H1 (cell line): ENCODE measurements around the gene MKKS. TPM values are rescaled to one million over a fixed set of nuclear protein-coding genes. Genes with fewer than 3 reads are reported as not detected.

Experiments used
- RBBP5 ChIP-seq: IDR thresholded peaks from 2 replicates; pipeline ENCODE4 v1.7.1; 2012; ENCODE audit warnings: low read depth, mild to moderate bottlenecking, inconsistent platforms, low read length, moderate library complexity, borderline replicate concordance
- polyA plus RNA-seq, 7 experiments: library from polyadenylated mRNA; depleted of rRNA in 3 of 7; stranded (reverse) in 5 of 7; unstranded in 2 of 7; fragments of >200 nt in 5 of 7; fragments of 200-250 nt in 2 of 7; gene quantifications; 1 replicate in 5 of 7; 2 replicates in 1 of 7; 4 replicates in 1 of 7; pipeline versions ENCODE4 v1.2.1 to v1.2.3, GENCODE V29; 2011 to 2013; ENCODE audit warnings: missing spikeins in 2 of 7, mixed read lengths in 2 of 7
- total RNA-seq: library from RNA; stranded (reverse); fragmentation: NEBNext Ultra II Directional; extraction: Animal tissue kit (Norgen Biotek cat#: 25700); gene quantifications from 2 replicates; pipeline ENCODE4 v1.2.1, GENCODE V29; 2021
- TF ChIP-seq, protein P1 (sequence below): IDR thresholded peaks from 2 replicates; pipeline ENCODE4 v1.6.1; 2012; ENCODE audit warnings: low read length, inconsistent platforms

Gene MKKS
- total and polyA plus RNA-seq, 2 of the 8 experiments (the other 6 are each of a cell fraction or from before 2014, with no cell fraction given): 15.9 to 24.8 TPM

DNA sequence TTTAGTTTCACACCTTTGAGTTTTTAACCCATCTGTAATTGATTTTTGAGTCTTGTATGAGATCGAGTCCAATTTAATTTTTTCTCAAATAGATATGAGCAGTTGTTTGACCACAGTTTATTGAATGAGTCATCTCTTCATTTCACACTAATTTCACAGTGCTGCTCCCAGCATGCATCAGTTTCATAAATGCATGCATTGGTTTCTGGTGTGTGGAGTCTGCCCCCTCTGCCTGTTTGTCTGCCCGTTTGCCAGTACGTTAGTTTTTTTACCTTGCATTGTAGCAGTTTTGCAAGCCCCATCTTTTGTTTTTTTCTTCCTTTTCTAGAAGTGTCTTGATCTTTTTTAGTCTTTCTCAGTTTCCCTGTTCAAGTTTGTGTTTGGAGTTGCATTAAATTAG is 13.0 kb upstream of the MKKS start (continued):
- TF ChIP-seq, protein P1, sequence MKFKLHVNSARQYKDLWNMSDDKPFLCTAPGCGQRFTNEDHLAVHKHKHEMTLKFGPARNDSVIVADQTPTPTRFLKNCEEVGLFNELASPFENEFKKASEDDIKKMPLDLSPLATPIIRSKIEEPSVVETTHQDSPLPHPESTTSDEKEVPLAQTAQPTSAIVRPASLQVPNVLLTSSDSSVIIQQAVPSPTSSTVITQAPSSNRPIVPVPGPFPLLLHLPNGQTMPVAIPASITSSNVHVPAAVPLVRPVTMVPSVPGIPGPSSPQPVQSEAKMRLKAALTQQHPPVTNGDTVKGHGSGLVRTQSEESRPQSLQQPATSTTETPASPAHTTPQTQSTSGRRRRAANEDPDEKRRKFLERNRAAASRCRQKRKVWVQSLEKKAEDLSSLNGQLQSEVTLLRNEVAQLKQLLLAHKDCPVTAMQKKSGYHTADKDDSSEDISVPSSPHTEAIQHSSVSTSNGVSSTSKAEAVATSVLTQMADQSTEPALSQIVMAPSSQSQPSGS: no peak
- no peak for TF ChIP-seq RBBP5
